K562 (cell line): ENCODE measurements around the gene STK4. TPM values are rescaled to one million over a fixed set of nuclear protein-coding genes. Genes with fewer than 3 reads are reported as not detected.

Experiments
- ATAC-seq: fragments of 200-7000 bp; cut with Tn5 transposase; 3 replicates; pipeline ENCODE4 v1.9.1; 2020; ENCODE audit warnings: moderate library complexity
- BruUV-seq: library from RNA; stranded (reverse); fragments of 400-500 nt; replicated peaks from 2 replicates; lab custom pipeline; 2021; lab: Mats Ljungman, UMichigan
- CTCF ChIA-PET: fragments of 300-600 bp; formaldehyde crosslinking; extraction: SDS; loops from one replicate; lab custom pipeline; 2021; ENCODE audit warnings: low intra/inter-chr PET ratio; lab: Yijun Ruan, JAX
- POLR2A ChIA-PET: fragments of 300-600, 350-650 bp; sonication (Branson Sonifier 250); formaldehyde crosslinking; extraction: SDS; loops from one replicate; lab custom pipeline; 2021; ENCODE audit warnings: antibody characterized with exemption, inconsistent platforms; lab: Yijun Ruan, JAX
- DNase-seq, 4 experiments: peaks; one replicate each; pipeline versions ENCODE4 v3.0.0 to v3.0.0-alpha.2; 2011 to 2018; ENCODE audit warnings: low spot score in 3 of 4, mixed read lengths in 3 of 4; ENCODE audit errors: extremely low read depth in 1 of 4
- FAIRE-seq: peaks from 2 replicates; lab custom pipeline; 2011; peaks lifted over from hg19 to GRCh38; lab: Jason Lieb, UNC
- H2AFZ ChIP-seq: 2 replicates; pipeline ENCODE4 v1.6.0; 2011; ENCODE audit warnings: low read depth, low read length, control low read depth, inconsistent platforms
- H3K27ac ChIP-seq: fragments of 200-600 bp; 3 replicates; pipeline ENCODE4 v1.8.0; 2011; ENCODE audit warnings: low read depth, mild to moderate bottlenecking, control low read depth, inconsistent platforms, low read length, moderate library complexity, mixed read lengths; ENCODE audit errors: extremely low read depth
- H3K27me3 ChIP-seq, 2 experiments: fragments of 300-600 bp in 1 of 2; 2 replicates in 1 of 2; 3 replicates in 1 of 2; pipeline versions ENCODE4 v1.6.0 to v1.8.0; 2011; ENCODE audit warnings: inconsistent platforms in 2 of 2, low read length in 2 of 2, mild to moderate bottlenecking in 1 of 2, mixed read lengths in 1 of 2, moderate library complexity in 1 of 2; ENCODE audit not compliant: control insufficient read depth in 2 of 2, insufficient read depth in 2 of 2
- H3K36me3 ChIP-seq: fragments of 300-600 bp; 3 replicates; pipeline ENCODE4 v1.8.0; 2011; ENCODE audit warnings: mild to moderate bottlenecking, low read length, inconsistent platforms; ENCODE audit not compliant: control insufficient read depth, insufficient read depth
- H3K4me1 ChIP-seq, 2 experiments: fragments of 200-600 bp in 1 of 2; replicated peaks in 1 of 2; 2 replicates in 1 of 2; 3 replicates in 1 of 2; pipeline versions ENCODE4 v1.5.1 to v1.8.0; 2011; ENCODE audit warnings: inconsistent platforms in 2 of 2, low read length in 2 of 2, mild to moderate bottlenecking in 1 of 2, mixed read lengths in 1 of 2, moderate library complexity in 1 of 2; ENCODE audit not compliant: control insufficient read depth in 2 of 2, insufficient read depth in 2 of 2
- H3K4me2 ChIP-seq: 2 replicates; pipeline ENCODE4 v1.6.1; 2011; ENCODE audit warnings: low read length, control low read depth, inconsistent platforms, mixed read lengths; ENCODE audit not compliant: insufficient read depth
- H3K4me3 ChIP-seq: fragments of 200-600 bp; sonication (generic), shearing (Covaris generic); 2 replicates; pipeline ENCODE4 v1.5.1; 2016; ENCODE audit warnings: control low read depth, inconsistent platforms
- H3K79me2 ChIP-seq: fragments of 200-600 bp; 3 replicates; pipeline ENCODE4 v1.8.0; 2011; ENCODE audit warnings: low read length, inconsistent platforms; ENCODE audit not compliant: control insufficient read depth, insufficient read depth
- H3K9ac ChIP-seq, 2 experiments: 2 replicates each; pipeline versions ENCODE4 v1.6.0 to v1.6.1; 2011; ENCODE audit warnings: low read depth in 2 of 2, low read length in 2 of 2, control low read depth in 1 of 2, inconsistent platforms in 1 of 2, mild to moderate bottlenecking in 1 of 2, mixed read lengths in 1 of 2; ENCODE audit not compliant: insufficient read depth in 1 of 2
- H3K9me1 ChIP-seq: one replicate; pipeline ENCODE4 v1.6.0; 2011; ENCODE audit warnings: inconsistent platforms, mild to moderate bottlenecking, low read length, moderate library complexity; ENCODE audit not compliant: control insufficient read depth, insufficient read depth
- H3K9me3 ChIP-seq: replicated peaks from 2 replicates; pipeline ENCODE4 v1.5.1; 2011; ENCODE audit warnings: low read depth, low read length, inconsistent platforms; ENCODE audit not compliant: control insufficient read depth, insufficient read depth
- H4K20me1 ChIP-seq: replicated peaks from 2 replicates; pipeline ENCODE4 v1.6.1; 2011; ENCODE audit warnings: low read length, inconsistent platforms, mixed read lengths; ENCODE audit not compliant: control insufficient read depth, insufficient read depth
- ARID4B ChIP-seq: sonication (generic); formaldehyde crosslinking; IDR thresholded peaks from 2 replicates; pipeline ENCODE4 v1.8.0; 2022; ENCODE audit warnings: mild to moderate bottlenecking, missing genetic modification reagents
- CBX3 ChIP-seq, 2 experiments: IDR thresholded peaks; 1 replicate in 1 of 2; 2 replicates in 1 of 2; pipeline ENCODE4 v1.6.1; 2012; ENCODE audit warnings: inconsistent platforms in 2 of 2, low read length in 2 of 2, borderline replicate concordance in 1 of 2, control low read depth in 1 of 2
- CTCFL ChIP-seq: IDR thresholded peaks from 2 replicates; pipeline ENCODE4 v1.6.1; 2011; ENCODE audit warnings: borderline replicate concordance, low read depth, mild to moderate bottlenecking, moderate library complexity, low read length; ENCODE audit not compliant: insufficient read depth, poor library complexity, severe bottlenecking
- ETS2 ChIP-seq: IDR thresholded peaks from 2 replicates; pipeline ENCODE4 v1.6.1; 2016; ENCODE audit warnings: borderline replicate concordance, missing genetic modification characterization, mild to moderate bottlenecking, moderate library complexity, missing compliant biosample characterization; ENCODE audit not compliant: poor library complexity, severe bottlenecking
- FOXP4 ChIP-seq: sonication (generic); formaldehyde crosslinking; IDR thresholded peaks from 2 replicates; pipeline ENCODE4 v1.8.0; 2022; ENCODE audit warnings: mild to moderate bottlenecking, missing genetic modification reagents, borderline replicate concordance
- IFI16 ChIP-seq: fragments of 250-450 bp; sonication (Bioruptor Pico); IDR thresholded peaks from 2 replicates; pipeline ENCODE4 v2.1.2; 2022; ENCODE audit warnings: mild to moderate bottlenecking, inconsistent platforms
- MED1 ChIP-seq: sonication (generic); formaldehyde crosslinking; IDR thresholded peaks from 2 replicates; pipeline ENCODE4 v1.8.1; 2023; ENCODE audit warnings: missing genetic modification reagents, borderline replicate concordance
- SMC3 ChIP-seq: conservative IDR thresholded peaks from 2 replicates; pipeline ENCODE4 v1.6.1; 2011; ENCODE audit warnings: low read depth, low read length, improper control_type of control experiment; ENCODE audit not compliant: insufficient read depth
- USF2 ChIP-seq: sonication (generic); formaldehyde crosslinking; IDR thresholded peaks from 2 replicates; pipeline ENCODE4 v1.5.0; 2020; ENCODE audit warnings: missing genetic modification reagents
- ZKSCAN8 ChIP-seq: fragments of 200-800 bp; sonication (Bioruptor generic); IDR thresholded peaks from 2 replicates; pipeline ENCODE4 v1.6.1; 2016; ENCODE audit warnings: missing genetic modification characterization, missing compliant biosample characterization
- ZNF583 ChIP-seq: fragments of 250-450 bp; sonication (Bioruptor Pico); IDR thresholded peaks from 2 replicates; pipeline ENCODE4 v1.4.0; 2020
- ZNF589 ChIP-seq: fragments of 200-800 bp; sonication (Bioruptor generic); IDR thresholded peaks from 2 replicates; pipeline ENCODE4 v1.6.1; 2016; ENCODE audit warnings: low read depth, missing genetic modification characterization, missing compliant biosample characterization
- WGBS: fragments of 100-300 bp; shearing (Covaris generic); methylation state at CpG from one replicate; pipeline ENCODE4 v1.1.6; 2016; ENCODE audit warnings: low coverage, mixed read lengths; ENCODE audit not compliant: insufficient coverage; ENCODE audit errors: missing lambda C conversion rate; 5-methylcytosine and 5-hydroxymethylcytosine counted together
- in situ Hi-C: fragments of 300-500 bp; cut with MboI; formaldehyde crosslinking; loops from 4 replicates; pipeline ENCODE4 v1.15.0; 2018; ENCODE audit warnings: inconsistent platforms, mixed read lengths
- intact Hi-C: fragments of 100-400 bp; cut with micrococcal nuclease; formaldehyde crosslinking; loops from 2 replicates; pipeline ENCODE4 v1.14.2; 2022
- polyA plus RNA-seq, 8 experiments: library from polyadenylated mRNA; depleted of rRNA in 4 of 8; stranded (reverse) in 5 of 8; unstranded in 3 of 8; fragments of >200 nt; fragmentation: Nextera tagmentation in 2 of 8; fragmentation: Illumina TruSeq in 1 of 8; extraction: Ambion mirVana in 2 of 8; extraction: Trizol in 1 of 8; gene quantifications; 2 replicates each; pipeline versions ENCODE4 v1.2.1 to v1.2.3, GENCODE V29; 2011 to 2014; ENCODE audit warnings: inconsistent platforms in 1 of 8, missing spikeins in 1 of 8
- total RNA-seq, 7 experiments: library from RNA; depleted of rRNA in 6 of 7; stranded (reverse); fragments of >200 nt in 6 of 7; fragmentation: Illumina TruSeq in 2 of 7; extraction: Trizol in 2 of 7; gene quantifications; 2 replicates each; pipeline versions ENCODE4 v1.2.1 to v1.2.3, GENCODE V29; 2011 to 2021; ENCODE audit warnings: low replicate concordance in 1 of 7

STK4 gene
- total and polyA plus RNA-seq, 9 of the 15 experiments (the other 6 are each of a cell fraction or from before 2014, with no cell fraction given) = 11.9 to 30.6 (median 22.2) TPM

- Histone ChIP-seq H4K20me1 (peaks cover 4% of the 10 kb centered on the region; the same call in 1 of the 2 replicates), H3K27me3 (no peaks in the 10 kb centered on the region), H3K4me2 (no peak overlapping the region), H3K4me3 (no peak overlapping the region), H3K9me1 (no peaks in the 10 kb centered on the region), H3K79me2 (peaks cover 47% of the 10 kb centered on the region), H3K4me1 (peaks cover 34 to 47% of the 10 kb centered on the region in 2 experiments), H3K27ac (peak overlapping the region; percentile 81; the same call in 2 of the 3 replicates), H3K9ac (no peak overlapping the region), H2AFZ (peak overlapping the region; percentile 42), H3K9me3 (no peaks in the 10 kb centered on the region), H3K36me3 (peaks cover 19% of the 10 kb centered on the region)
- 37% methylated on average over 3 of the region's 3 CpGs for WGBS
- DNase-seq (peak in 1 of 4 experiments; percentile 48), FAIRE-seq (no peak), ATAC-seq (no peak)
- CTCF ChIA-PET = no interaction called here
- BruUV-seq = no TSS peak
- in situ Hi-C loops = no loop called here
- POLR2A ChIA-PET = interaction anchor here (0.9 kb wide), 1 partner anchor 9 kb away, joined by 3 read pairs; no protein-coding TSS in a partner anchor
- intact Hi-C loops = loop anchor here (2.0 kb wide), 1 partner anchor 51 kb away; the partner anchor contains the start of gene PABPC1L
- TF ChIP-seq ZNF589 (CRISPR knock-in tag) (0 out of 2 replicates have a peak, but pooled peaks have one; percentile 34), FOXP4 (CRISPR knock-in tag) (no peak), ARID4B (CRISPR knock-in tag) (no peak), IFI16 (CRISPR knock-in tag) (no peak), ZKSCAN8 (CRISPR knock-in tag) (no peak), USF2 (peak; percentile 66), CBX3 (IDR thresholded peaks at IDR 0.05; ENCODE audit: borderline replicate concordance in 1 of 2, low read length in 2 of 2) (no peak), ETS2 (tag) (no peak), SMC3 (no peak), ZNF583 (CRISPR knock-in tag) (no peak), MED1 (CRISPR knock-in tag) (no peak), CTCFL (no peak)
Measured at GRCh38 chr20:44961870-44962267, 4.4 kb upstream of the STK4 start.
